ENCODE results near the gene LDLRAD1.

GRCh38 chr1:54047384-54048305 lies 29.7 kb upstream of the LDLRAD1 start:
- TF ChIP-seq TAF1 (IDR thresholded peaks at IDR 0.05; ENCODE audit: low read depth) (no peak), ZBTB7A (IDR thresholded peaks at IDR 0.05; ENCODE audit: low read depth) (no peak), EP300 (IDR thresholded peaks at IDR 0.05; ENCODE audit: borderline replicate concordance) (no peak), NFIC (IDR thresholded peaks at IDR 0.05) (no peak), RAD21 (IDR thresholded peaks at IDR 0.05; ENCODE audit: low read depth) (no peak)

All from Ishikawa (cell line).